Limb (tissue), 2 donors: ENCODE measurements around the gene NDUFAF2.
"Not testable (repeated sequence)": the region's sequence is repeated elsewhere in the genome, so short reads cannot be mapped to it uniquely, and the experiment has no call there.

Experiments used
- DNase-seq, 2 donors: peaks; one replicate each; pipeline ENCODE4 v3.0.0-alpha.2; 2016; ENCODE audit errors: extremely low spot score in 2 of 2

NDUFAF2 gene

GRCh38 chr5:60944904-60945812 lies at the start of gene NDUFAF2, which contains the start of gene ERCC8:
Gene NDUFAF2 (plus strand): TSS chr5:60945205. CDS start chr5:60945256, 51 bp downstream.
Gene ERCC8 (minus strand): TSS chr5:60945070. CDS start chr5:60945008, 62 bp downstream.
- peak; percentile 94 for DNase-seq

- no peak for DNase-seq
Observed at GRCh38 chr5:60896991-60897390, 48.0 kb upstream of the NDUFAF2 start.

GRCh38 chr5:60903356-60903755 lies 41.6 kb upstream of the NDUFAF2 start:
- DNase-seq: no peak

- DNase-seq: no peak
Observed at GRCh38 chr5:60916646-60917045, 28.4 kb upstream of the NDUFAF2 start.

GRCh38 chr5:60918466-60918865 lies 26.5 kb upstream of the NDUFAF2 start:
- no peak for DNase-seq

- no peak for DNase-seq
Observed at GRCh38 chr5:60927450-60927849, 17.6 kb upstream of the NDUFAF2 start.

GRCh38 chr5:60929024-60929423 lies 16.0 kb upstream of the NDUFAF2 start:
- DNase-seq: no peak

- DNase-seq: no peak
Observed at GRCh38 chr5:60943624-60944023, 1.4 kb upstream of the NDUFAF2 start.

GRCh38 chr5:60945813-60946187 lies 795 bp downstream of the NDUFAF2 start:
- DNase-seq: peak in 1 of 2 donors; percentile 15

- DNase-seq: no peak
Observed at GRCh38 chr5:60948738-60949137, 3.7 kb downstream of the NDUFAF2 start.

- DNase-seq: no peak
Observed at GRCh38 chr5:60955239-60955638, 10.2 kb downstream of the NDUFAF2 start.

GRCh38 chr5:60958088-60958487 lies 13.1 kb downstream of the NDUFAF2 start:
- no peak for DNase-seq

- DNase-seq: no peak
Observed at GRCh38 chr5:60958712-60959111, 13.7 kb downstream of the NDUFAF2 start.

- DNase-seq: peak in 1 of 2 donors; percentile 40
Observed at GRCh38 chr5:60959156-60959555, 14.2 kb downstream of the NDUFAF2 start.

GRCh38 chr5:60960591-60960990 lies 15.6 kb downstream of the NDUFAF2 start:
- DNase-seq: no peak

GRCh38 chr5:60961685-60962084 lies 16.7 kb downstream of the NDUFAF2 start:
- DNase-seq: no peak

- DNase-seq: no peak
Observed at GRCh38 chr5:60972231-60972630, 27.2 kb downstream of the NDUFAF2 start.

- no peak for DNase-seq
Observed at GRCh38 chr5:60977956-60978737, 33.1 kb downstream of the NDUFAF2 start.

GRCh38 chr5:60978968-60979367 lies 34.0 kb downstream of the NDUFAF2 start:
- DNase-seq: no peak

- DNase-seq: no peak
Observed at GRCh38 chr5:60980511-60980910, 35.5 kb downstream of the NDUFAF2 start.

GRCh38 chr5:60982127-60982526 lies 37.1 kb downstream of the NDUFAF2 start:
- DNase-seq: not testable (repeated sequence)

- no peak for DNase-seq
Observed at GRCh38 chr5:60989790-60990189, 44.8 kb downstream of the NDUFAF2 start.
